Skeletal muscle tissue (tissue), 4 donors: ENCODE results near the gene ADAMTS9. TPM values are rescaled to one million over a fixed set of nuclear protein-coding genes. Genes with fewer than 3 reads are reported as not detected.

ENCODE experiments used
- H3K27ac ChIP-seq: one replicate; pipeline ENCODE4 v1.7.0; 2013; ENCODE audit warnings: mild to moderate bottlenecking, low read depth, low read length, inconsistent platforms
- H3K27me3 ChIP-seq, 3 donors: one replicate each; pipeline ENCODE4 v1.7.0; 2013; ENCODE audit warnings: low read length in 3 of 3; ENCODE audit not compliant: control insufficient read depth in 3 of 3, insufficient read depth in 3 of 3
- H3K36me3 ChIP-seq, 3 donors: one replicate each; pipeline ENCODE4 v1.7.0; 2013; ENCODE audit warnings: low read length in 3 of 3; ENCODE audit not compliant: control insufficient read depth in 3 of 3, insufficient read depth in 3 of 3
- H3K4me1 ChIP-seq, 3 donors: one replicate each; pipeline ENCODE4 v1.7.0; 2013; ENCODE audit warnings: low read length in 3 of 3, mild to moderate bottlenecking in 3 of 3; ENCODE audit not compliant: control insufficient read depth in 3 of 3, insufficient read depth in 3 of 3
- H3K4me3 ChIP-seq, 3 donors: one replicate each; pipeline ENCODE4 v1.7.0; 2013; ENCODE audit warnings: low read length in 3 of 3
- H3K9ac ChIP-seq, 3 donors: one replicate each; pipeline ENCODE4 v1.7.0; 2013; ENCODE audit warnings: low read length in 3 of 3, mild to moderate bottlenecking in 3 of 3, moderate library complexity in 2 of 3, low read depth in 1 of 3
- H3K9me3 ChIP-seq, 3 donors: one replicate each; pipeline ENCODE4 v1.7.0; 2013; ENCODE audit warnings: low read length in 3 of 3; ENCODE audit not compliant: control insufficient read depth in 3 of 3
- total RNA-seq: library from RNA; depleted of rRNA; stranded (reverse); fragments of >200 nt; gene quantifications from one replicate; pipeline ENCODE4 v1.2.3, GENCODE V29; 2014
- donor health status: Osteomylitis.

ADAMTS9 gene
- total RNA-seq, 1 donor from 2014 or later, result 106 TPM

GRCh38 chr3:64594134-64594533 lies 93.7 kb downstream of the ADAMTS9 start:
- Histone ChIP-seq H3K27me3 (no peaks in the 10 kb centered on the region), H3K4me3 (no peak overlapping the region), H3K27ac (no peak overlapping the region), H3K9me3 (no peaks in the 10 kb centered on the region), H3K9ac (no peak overlapping the region), H3K4me1 (peaks cover 14 to 20% (median 18%) of the 10 kb centered on the region in 3 donors), H3K36me3 (no peaks in the 10 kb centered on the region)

GRCh38 chr3:64593350-64593749 lies 94.5 kb downstream of the ADAMTS9 start:
- Histone ChIP-seq H3K27me3 (no peaks in the 10 kb centered on the region), H3K9ac (no peak overlapping the region), H3K9me3 (no peaks in the 10 kb centered on the region), H3K27ac (no peak overlapping the region), H3K4me1 (peaks cover 17 to 20% (median 18%) of the 10 kb centered on the region in 3 donors), H3K4me3 (no peak overlapping the region), H3K36me3 (no peaks in the 10 kb centered on the region)

- no peaks in the 10 kb centered on the region for H3K9me3 ChIP-seq
- peaks cover 17 to 20% (median 18%) of the 10 kb centered on the region in 3 donors for H3K4me1 ChIP-seq
- no peaks in the 10 kb centered on the region for H3K36me3 ChIP-seq
- H3K27me3 ChIP-seq, result no peaks in the 10 kb centered on the region
- H3K4me3 ChIP-seq, result no peak overlapping the region
- H3K9ac ChIP-seq, result no peak overlapping the region
- H3K27ac ChIP-seq, result no peak overlapping the region
These were observed 96.2 kb downstream of the ADAMTS9 start for GRCh38 chr3:64591615-64592014.

GRCh38 chr3:64588380-64588779 lies 99.4 kb downstream of the ADAMTS9 start:
- peaks cover 0 to 7% (median 4%) of the 10 kb centered on the region in 3 donors for H3K4me1 ChIP-seq
- no peaks in the 10 kb centered on the region for H3K27me3 ChIP-seq
- no peak overlapping the region for H3K4me3 ChIP-seq
- no peak overlapping the region for H3K9ac ChIP-seq
- no peak overlapping the region for H3K27ac ChIP-seq
- no peaks in the 10 kb centered on the region for H3K36me3 ChIP-seq
- H3K9me3 ChIP-seq, result no peaks in the 10 kb centered on the region

DNA sequence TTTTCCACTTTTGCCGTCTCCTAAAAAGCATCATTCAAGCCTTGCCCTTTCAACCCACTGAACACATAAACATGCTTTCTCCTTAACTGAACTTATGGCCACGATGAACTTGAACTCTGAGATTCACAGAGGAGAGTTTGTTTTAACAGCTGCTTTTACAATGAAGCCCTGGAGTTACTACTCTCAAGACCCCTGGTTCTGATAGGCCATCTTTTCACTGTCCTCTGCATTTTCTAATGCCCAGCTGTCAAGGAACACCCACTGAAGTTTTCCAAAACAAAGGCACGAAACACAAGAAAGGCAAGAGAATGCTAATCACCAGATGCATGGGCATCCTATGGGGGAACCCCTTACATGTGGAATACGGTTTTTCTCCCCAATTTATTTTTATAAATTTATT lies 100.8 kb downstream of the ADAMTS9 start:
- H3K36me3 ChIP-seq, result no peaks in the 10 kb centered on the region
- no peaks in the 10 kb centered on the region for H3K27me3 ChIP-seq
- H3K27ac ChIP-seq, result no peak overlapping the region
- H3K9me3 ChIP-seq, result no peaks in the 10 kb centered on the region
- peaks cover 0 to 3% (median 0%) of the 10 kb centered on the region in 3 donors for H3K4me1 ChIP-seq
- no peak overlapping the region for H3K4me3 ChIP-seq
- no peak overlapping the region for H3K9ac ChIP-seq

DNA sequence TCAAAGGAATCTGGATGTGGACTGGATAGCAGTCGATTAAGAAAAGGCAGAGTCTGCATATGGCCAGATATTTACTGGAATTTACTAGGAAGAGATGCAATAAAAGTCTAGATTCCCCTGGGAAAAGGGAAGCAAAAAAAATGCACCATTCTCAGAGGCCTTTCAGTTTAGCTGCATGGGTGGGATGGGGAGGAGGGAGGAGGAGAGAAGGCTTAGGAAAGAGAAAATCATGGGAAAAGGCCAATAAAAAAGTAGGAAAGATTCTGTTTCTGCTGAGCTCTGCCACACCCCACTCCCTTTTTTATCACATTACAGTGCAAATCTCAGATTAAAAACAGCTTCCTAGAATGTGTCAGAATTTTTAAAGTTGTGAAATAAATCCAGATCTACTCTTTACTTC lies 103.6 kb downstream of the ADAMTS9 start:
- H3K27ac ChIP-seq, result no peak overlapping the region

GRCh38 chr3:64578797-64579196 lies 109.0 kb downstream of the ADAMTS9 start:
- Histone ChIP-seq H3K27me3 (no peaks in the 10 kb centered on the region), H3K4me3 (no peak overlapping the region), H3K9me3 (no peaks in the 10 kb centered on the region), H3K27ac (no peak overlapping the region), H3K4me1 (no peaks in the 10 kb centered on the region), H3K9ac (no peak overlapping the region), H3K36me3 (no peaks in the 10 kb centered on the region)

More for the DNA sequence above, 103.6 kb downstream of the ADAMTS9 start:
- H3K9ac ChIP-seq, result no peak overlapping the region
- peaks cover 0 to 3% (median 0%) of the 10 kb centered on the region in 3 donors for H3K4me1 ChIP-seq
- no peaks in the 10 kb centered on the region for H3K27me3 ChIP-seq
- H3K9me3 ChIP-seq, result no peaks in the 10 kb centered on the region
- no peaks in the 10 kb centered on the region for H3K36me3 ChIP-seq
- no peak overlapping the region for H3K4me3 ChIP-seq

DNA sequence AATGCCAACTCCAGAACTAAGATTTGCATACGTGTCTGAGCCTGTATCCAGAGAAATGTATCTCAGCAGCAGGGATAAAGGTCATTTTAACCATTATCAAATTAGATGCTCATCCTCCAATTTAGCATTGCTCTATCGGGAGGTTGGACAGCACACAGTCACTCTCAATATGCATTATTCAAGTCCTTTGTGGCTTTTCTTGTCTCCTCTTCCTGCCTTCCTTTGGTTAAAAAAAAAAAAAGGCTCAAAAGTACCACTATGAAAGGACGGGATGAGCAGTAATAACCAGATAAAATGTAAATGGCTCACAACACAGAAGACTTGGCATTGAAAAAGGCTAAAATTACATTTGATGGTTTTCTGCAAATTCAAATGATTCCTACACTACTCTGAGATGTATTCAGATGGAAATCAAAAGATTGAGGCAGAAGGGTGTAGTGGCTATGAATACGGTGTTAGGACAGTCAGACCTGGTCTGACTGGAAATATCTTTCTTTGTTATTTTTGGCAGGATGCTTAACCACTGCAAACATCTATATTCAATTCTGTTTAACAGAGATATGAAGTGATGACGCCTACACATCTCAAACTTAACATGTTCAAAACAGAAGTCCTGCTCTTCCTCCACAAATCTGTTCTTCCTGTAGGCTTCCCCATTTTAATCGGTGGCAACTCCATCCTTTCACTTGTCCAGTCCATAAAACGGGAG lies 109.6 kb downstream of the ADAMTS9 start:
- no peaks in the 10 kb centered on the region for H3K9me3 ChIP-seq
- H3K27me3 ChIP-seq, result no peaks in the 10 kb centered on the region
- H3K4me3 ChIP-seq, result no peak overlapping the region
- H3K9ac ChIP-seq, result no peak overlapping the region
- H3K27ac ChIP-seq, result no peak overlapping the region
- H3K36me3 ChIP-seq, result no peaks in the 10 kb centered on the region
- no peaks in the 10 kb centered on the region for H3K4me1 ChIP-seq

DNA sequence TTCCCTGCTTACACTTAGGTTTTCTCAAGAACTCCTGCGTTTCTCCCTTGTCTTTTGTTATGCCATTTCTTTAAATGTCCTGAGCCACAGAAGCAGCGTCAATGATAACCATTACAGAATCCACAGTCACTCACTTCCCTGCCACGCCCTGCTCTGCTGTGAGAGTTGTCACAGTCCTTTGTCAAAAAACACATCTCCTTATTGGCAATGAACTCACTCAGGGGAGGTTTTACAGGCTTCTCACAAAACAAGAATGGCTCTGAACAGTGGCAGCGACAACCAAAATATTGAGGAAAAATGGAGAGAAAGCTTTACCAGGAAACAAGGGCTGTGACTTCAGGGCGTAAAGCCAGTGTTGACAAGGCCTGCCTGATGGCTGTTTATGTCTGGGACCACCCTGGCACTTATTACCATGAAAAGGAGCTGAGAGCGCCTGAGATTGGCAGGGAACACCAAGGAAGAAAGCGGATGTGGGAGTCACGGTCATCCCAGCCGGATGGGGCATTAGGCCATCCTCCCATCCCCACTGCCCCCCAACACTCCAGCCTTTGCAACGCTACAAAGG lies 111.5 kb downstream of the ADAMTS9 start:
- H3K9me3 ChIP-seq, result no peaks in the 10 kb centered on the region
- no peak overlapping the region for H3K27ac ChIP-seq
- no peak overlapping the region for H3K9ac ChIP-seq
- no peak overlapping the region for H3K4me3 ChIP-seq
- H3K36me3 ChIP-seq, result no peaks in the 10 kb centered on the region
- H3K27me3 ChIP-seq, result no peaks in the 10 kb centered on the region
- no peaks in the 10 kb centered on the region for H3K4me1 ChIP-seq

- Histone ChIP-seq H3K9me3 (no peaks in the 10 kb centered on the region), H3K9ac (no peak overlapping the region), H3K27ac (no peak overlapping the region), H3K4me1 (no peaks in the 10 kb centered on the region), H3K4me3 (no peak overlapping the region), H3K27me3 (no peaks in the 10 kb centered on the region), H3K36me3 (no peaks in the 10 kb centered on the region)
These were observed 112.5 kb downstream of the ADAMTS9 start for GRCh38 chr3:64575211-64575844.
